HG03575 (cell line): Measurements from ENCODE around the gene ZC3H12C.
A peak's percentile ranks its signal among the peaks of the same experiment; 100 is the strongest.

Source experiments
- ATAC-seq: cut with Tn5 transposase; IDR thresholded peaks from one replicate; pipeline ENCODE4 v1.9.1; 2021; ENCODE audit not compliant: unreplicated experiment, insufficient number of reproducible peaks, low FRiP score; ENCODE audit errors: extremely low read depth

The ZC3H12C gene

DNA sequence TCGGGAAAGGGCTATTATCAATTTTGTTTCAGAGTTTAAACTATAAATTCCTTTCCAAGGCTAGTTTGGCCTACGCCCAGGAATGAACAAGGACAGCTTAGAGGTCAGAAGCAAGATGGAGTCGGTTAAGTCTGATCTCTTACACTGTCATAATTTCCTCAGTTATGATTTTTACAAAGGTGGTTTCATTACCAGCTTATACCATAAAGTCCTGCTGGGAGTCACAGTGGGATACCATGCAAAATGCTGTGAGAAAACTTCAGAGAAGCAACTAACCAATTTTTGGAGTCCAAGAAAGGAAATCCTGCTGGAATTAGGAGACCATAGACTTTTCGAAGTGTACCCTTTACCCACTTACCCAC is 17.4 kb upstream of the ZC3H12C start:
- ATAC-seq = no peak

DNA sequence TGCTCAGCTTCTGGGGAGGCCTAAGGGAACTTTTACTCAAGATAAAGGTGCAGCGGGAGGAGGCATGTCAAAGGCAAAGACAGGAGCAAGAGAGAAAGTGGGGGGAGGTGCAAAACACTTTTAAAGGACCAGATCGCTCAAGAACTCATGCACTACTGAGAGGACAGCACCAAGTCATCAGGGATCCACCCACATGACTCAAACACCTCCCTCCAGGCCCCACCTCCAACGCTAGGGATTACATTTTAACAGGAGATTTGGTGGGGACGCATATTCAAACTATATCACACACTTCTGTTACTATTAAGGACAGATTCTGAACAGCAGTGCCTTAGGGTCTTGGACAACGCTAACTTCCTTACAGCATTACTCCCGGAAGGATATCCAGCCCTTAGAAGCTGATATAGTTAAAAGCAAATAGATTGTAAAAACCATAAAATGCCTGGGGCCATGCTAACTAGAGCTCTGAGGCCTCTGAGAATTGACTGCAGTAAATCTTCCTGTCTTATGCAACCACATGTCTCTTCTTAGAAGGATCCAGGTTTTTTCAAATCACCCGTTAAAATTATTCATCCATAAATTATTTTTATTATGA is 16.7 kb upstream of the ZC3H12C start:
- ATAC-seq = no peak

DNA sequence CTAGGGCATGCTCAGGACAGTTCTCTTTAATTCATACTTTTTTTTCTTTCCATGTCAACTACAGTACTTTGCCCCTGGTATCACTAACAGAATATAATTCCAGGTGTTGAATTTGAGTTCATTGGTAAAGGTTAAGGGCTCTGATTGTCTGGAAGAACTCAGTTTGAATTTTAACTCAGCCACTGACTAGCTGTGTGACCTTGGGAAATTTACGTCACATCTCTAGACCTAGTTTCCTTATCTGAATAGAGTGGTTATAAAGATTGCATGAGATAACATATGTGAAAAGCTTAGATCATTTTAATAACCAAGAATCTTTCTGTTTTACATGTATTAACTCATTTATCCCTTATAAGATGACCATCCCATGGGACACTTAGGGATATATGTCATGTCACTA is 15.8 kb upstream of the ZC3H12C start:
- peak; percentile 11 for ATAC-seq

DNA sequence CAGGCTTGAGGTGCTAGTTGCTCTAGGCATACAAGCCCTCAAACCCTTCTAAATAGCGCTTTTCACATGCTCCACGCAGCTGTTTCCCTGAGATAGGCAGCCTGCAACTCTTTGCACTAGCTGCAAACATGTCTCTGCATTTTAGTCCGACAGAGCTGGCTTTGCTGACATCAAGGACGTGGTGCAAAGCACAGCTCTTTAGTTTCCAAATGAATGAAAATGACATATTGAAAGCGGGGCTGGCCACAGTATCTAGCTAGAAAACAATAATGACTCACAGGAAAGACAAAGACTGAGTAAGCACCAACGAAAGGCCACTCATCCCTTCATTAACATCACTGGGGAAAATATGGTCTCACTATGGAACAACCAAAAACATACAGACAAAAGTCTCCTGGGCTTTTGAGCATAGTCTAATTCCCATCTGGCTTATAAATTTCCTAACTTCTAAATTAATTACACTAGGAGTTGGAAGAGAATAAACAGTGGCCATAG is 15.3 kb upstream of the ZC3H12C start:
- ATAC-seq = peak; percentile 75

DNA sequence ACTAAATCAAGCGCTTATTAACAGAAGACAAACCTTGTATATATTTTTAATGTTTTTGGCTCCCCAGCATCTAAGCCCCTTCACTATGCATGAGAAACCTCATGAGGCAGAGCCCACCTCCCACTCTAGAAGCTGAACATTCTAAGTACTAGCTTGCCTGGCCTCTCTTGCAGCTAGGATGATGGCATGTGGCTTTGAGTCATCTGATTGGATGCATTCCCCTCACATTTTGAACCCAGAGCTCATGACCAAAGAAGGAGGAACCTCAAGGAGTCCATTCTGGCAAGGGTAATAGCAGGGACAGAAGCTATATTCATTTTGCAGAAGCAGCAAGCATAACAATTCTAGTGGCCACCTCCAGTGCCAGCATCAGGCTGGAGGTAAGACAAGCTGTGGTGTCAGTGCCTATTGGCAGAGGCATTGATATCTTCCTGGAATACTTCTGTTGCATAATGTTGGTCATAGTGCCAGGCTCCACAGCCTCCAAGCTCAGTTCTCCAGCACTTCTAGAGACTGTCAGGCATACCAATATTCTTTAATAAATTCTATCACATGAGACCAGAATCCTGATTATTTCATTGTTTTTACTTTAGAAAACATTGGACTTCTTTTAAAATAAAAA is 14.2 kb upstream of the ZC3H12C start:
- no peak for ATAC-seq

DNA sequence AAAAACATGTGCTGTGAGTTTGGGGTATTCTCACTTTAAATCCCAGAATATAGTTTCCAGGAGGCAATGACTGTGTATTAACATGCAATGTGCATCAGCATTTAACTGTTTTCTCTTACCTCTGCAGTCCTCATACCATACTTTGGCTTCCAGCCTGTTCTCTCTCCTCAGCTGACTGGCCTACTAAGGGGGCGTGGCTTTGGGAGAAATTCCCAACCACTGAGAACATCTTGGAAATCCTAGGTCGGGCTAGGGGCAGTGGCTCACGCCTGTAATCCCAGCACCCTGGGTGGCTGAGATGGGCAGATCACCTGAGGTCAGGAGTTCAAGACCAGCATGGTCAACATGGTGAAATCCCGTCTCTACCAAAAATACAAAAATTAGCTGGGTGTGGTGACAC is 13.5 kb upstream of the ZC3H12C start:
- ATAC-seq = no peak

DNA sequence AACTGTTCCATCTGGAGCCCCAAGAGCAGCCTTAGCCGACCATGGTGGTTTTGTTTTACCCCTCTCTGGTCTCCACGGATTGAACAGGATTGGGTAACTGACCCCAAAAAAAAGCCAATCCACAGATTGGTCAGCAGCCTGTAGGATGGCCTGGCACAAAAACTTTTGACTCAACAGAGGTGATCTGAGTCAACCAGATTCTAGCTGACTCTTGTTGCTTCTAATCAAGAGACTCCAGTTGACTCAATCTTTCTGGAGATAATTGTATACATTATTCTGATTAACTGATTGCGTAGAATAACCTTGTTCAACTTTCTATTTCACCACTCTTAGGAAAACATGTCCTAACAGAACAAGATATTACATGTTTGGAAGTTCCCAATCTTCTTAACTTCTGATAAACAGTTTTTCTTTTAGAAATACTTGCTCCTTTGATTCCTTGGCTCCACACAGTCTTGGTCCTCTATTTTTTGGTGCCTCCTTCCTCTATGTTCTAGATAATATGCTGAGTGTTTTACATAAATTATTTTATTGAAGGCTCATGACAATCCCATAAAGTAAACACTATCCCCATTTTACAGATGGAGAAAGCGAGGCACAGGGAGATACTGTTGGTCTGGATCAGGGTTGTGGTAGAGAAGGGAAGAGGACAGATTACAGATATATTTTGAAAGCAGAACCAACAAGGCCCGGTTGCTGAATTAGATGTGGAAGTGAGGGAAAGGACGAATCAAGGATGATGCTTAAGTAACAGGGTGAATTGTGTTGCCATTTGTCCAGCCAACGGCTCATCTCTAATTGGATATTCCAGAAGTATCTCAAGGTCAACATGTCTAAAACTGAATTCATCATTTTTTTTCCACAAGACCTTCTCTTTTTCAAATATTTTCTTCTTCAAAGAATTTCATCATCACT is 11.5 kb upstream of the ZC3H12C start:
- ATAC-seq = no peak

DNA sequence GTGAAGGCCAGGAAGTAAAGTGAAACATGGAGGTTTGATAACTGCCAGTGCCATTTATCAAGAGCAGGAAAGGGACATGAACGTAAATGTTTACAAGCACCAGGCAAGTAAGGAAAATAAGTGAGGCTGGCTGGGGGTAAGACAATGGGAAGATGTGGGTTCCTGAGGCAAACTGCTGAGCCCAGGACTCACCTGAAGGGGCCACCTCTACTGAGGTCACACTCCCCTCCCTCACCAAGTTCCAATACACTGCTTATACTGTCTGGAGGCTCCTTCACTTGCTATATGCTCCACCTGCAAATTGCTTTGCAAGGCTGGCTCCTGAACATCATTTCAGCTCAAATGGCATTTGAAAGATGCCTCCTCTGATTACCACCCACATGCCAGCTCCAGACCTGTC is 10.3 kb upstream of the ZC3H12C start:
- ATAC-seq = no peak

DNA sequence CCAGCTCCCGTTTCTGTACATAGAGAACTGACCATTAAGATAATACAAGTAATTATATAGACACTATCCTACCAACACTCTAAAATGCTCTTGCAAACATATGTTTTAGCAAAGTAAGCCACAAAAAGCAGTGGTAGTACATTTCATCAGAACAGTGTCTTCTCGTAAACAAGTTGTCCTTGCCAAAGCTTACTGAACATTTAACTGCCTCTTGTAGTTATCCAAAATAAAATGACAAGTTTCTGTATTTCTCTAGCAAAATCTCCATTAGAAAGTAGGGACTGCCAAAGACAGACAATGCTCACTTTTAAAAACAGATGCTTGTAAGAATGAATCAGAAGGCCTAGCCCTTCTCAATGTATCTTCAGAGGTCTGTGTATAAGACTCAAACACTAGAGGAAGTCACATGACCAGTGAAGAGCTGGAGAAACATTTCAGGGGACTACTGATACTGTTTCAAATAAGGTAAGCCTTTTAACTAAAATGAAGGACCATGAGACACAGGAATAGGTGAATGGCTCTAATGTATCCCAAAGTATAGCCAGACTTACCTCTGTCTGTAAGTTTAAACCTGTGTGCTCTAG is 7.8 kb upstream of the ZC3H12C start:
- ATAC-seq = no peak

DNA sequence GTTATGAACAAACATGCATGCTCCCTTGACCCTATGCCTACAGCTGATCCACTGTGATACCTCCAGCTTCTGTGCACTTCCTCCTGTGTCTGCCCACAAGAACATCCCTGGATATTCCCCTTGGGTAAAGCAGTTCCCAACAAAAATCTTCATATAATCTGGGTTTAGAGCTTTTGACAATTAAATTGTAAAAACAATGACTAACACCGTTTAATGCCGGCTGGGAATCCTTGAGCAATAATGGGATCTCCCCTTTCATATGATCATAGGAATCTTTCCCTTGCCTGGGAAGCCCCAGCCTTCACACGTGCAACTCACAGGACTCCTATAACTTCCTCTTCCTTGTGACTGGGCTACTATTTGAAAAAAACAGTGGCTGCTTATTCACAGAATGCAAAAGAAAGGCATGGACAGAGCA is 6.3 kb upstream of the ZC3H12C start:
- no peak for ATAC-seq

DNA sequence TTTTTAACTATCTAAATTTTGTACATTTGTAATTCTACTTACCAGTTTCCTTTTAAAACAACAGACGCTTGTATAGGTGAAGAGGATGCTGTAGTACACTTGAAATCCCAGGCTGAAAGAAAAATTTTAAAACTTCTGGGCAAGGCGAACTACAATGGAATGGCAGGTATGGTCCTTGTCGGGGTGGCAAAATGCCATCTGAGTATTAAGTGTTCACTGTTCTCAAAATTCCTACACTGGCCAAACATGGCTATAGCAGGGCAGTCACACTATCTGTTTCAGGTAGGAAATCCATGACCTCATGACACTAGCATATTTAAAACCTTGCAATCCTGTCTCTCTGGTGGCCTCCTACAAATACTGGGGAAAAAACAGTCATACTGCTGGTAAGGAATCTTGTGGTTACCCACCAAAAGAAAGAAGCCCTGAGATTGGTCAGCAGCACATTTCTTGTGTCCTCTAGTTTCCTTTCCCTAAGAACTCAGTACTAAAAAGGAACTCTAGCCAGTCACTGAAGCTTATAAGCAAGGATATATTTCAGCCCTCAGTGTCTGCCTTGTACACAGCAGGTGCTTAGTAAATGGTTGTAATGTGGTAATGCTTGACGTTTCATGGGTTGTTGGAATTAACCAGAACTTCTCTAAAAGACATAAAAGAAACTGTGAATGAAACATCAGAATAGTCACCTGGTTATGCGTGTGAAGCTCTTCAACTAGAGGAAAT is 5.2 kb upstream of the ZC3H12C start:
- ATAC-seq = no peak

DNA sequence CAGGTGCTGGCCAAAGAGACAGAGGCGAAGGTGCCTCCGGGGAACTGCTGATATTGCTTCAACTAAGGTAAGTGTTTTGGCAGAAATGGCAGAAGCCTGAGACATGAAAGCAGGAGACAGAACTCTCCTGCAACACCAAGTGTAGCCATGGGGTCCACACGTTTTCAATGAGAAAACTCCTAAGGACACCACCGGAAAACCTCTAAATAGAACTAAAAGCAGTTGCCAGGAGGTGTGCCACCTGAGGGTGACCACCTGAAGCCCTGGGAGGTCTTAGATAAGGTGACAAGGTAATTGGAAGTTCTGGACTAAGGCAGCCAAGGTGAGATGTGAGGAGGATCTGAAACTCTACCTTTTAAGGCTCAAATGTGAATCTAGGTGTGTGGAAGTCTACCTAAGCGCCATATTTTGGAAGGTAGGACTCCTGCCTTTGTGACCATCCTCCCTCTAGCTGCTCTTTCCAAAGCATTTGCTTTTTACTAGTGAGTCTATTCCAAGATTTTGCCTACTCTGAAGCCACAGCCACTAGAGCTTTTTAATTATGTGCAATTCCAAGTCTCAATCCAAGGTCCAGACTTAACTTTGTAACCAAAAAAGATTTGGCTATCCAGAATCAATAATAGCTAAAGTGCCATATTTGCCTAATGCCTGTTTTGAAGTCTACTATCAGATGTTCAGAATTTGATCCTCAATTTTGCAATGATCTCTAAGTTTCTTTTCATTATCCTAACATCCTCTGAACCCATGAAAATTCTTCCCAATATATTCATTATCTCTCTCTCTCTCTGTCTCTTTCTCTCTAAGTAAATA is 4.5 kb upstream of the ZC3H12C start:
- no peak for ATAC-seq

DNA sequence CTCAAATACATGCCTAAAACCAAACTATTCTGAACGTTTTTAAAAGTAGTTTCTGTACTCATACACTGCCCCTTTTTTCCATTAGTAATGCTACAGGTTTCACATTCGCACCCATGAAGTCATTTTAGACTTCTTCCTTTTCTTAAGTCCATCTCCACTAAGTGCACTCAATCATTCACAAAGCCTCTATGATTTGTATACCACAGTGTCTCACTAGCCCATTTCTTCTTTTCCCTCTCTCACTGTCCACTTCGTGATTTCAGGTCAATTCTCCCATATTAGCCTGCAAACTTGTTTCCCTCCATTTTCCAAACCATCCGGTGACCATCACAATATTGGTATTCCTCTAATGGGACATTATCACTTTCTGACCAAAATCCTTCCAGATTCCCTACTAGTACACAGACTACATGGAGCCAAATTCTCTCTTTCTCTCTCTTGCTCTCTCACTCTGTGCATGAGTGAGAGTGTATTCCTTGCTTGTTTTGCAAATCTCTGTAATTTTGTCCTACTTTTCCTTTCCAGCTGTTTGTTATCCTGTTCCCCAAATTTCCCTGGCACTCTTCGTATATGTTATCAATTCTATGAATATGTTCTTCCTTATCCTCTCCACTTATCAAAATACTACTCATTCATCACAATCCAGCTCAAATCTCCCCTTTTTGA is 3.4 kb upstream of the ZC3H12C start:
- ATAC-seq = no peak

DNA sequence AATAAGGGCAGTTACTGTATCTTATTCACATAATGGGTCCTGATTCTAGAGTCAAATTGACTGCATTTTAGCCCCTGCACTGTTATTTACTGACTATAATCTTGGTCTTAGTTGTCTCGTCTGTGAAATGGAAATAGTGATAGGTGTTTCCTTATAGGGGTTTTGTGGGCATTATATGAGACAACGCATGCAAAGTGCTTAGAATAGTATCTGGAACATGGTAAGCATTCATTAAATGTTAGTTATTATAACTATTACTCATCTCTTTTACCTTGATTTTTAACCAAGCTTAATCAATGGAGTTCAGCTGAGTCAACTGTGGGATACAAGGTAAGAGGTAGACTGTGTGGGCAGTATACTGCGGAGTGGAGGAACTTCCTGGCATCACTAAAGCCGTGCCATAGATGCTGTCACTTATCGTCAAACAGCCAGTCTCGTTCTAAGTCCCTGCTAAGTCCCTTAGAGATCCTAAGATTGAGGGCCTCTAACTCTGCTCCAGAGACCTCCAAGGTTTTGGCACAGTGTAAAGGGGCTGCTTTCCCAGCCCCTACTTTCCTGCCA is 2.6 kb upstream of the ZC3H12C start:
- no peak for ATAC-seq

DNA sequence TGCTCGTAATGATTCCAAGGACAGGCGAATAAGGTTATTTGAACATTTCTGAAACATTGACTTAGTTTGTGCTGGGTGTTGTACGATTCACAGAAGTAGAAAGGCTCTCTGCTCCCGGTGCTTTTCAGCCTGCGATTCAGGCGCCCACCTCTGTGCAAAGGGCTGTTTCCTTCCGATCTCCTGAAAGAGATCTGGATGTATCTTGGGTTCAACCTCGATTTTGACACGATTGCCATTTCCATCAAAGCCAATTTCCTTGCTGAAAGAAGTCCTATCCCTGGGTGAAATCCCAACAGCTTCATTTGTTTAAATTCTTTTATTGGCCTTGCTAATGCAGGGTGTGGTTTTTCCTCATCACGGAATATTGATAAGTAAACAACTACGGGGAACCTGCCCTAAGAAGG is 1.1 kb upstream of the ZC3H12C start:
- ATAC-seq = no peak

DNA sequence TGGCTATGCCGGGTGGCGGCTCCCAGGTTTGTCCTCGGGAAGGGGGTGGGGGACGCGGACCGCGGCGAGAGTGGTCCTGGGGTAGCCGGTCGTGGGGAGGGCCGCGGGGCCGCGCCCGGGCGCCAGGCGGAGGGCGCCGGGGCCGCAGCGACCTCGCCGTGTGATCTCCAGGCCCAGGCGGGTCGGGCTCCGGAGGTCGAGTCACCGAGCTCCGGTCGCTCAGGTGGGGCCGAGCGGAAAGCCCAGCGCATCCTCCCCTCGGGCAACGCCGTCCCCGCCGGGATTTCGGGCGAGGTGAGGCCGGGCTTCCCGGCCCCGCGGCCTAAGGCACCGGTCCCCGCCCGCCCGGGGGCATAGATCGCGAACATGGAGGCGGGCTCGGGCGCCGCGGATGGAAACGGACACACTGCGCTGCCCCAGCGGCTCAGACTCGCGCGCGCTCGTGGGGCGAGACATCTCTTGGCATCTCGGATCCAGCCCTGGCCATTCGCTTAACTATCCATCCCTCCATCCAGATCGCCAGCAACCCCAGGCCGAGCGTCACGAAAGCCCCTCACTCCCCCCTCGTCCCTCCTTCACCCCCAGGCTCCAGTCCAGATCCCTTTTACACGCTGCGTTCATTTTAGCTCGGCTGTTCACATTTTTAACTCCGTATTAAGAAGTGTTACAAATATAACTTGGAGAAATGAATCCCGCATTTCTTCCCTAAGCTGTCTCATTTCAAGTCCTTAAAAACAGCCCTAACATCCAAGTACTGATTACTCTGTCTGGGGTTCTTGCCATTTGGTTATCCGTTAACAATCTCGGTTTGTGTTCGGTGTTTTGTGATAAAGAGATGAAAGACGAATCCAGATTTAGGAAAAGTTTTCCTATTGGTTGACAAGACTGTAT is 460 bp downstream of the ZC3H12C start:
- no peak for ATAC-seq
